SU-DHL-6 (cell line): ENCODE data around the gene RPS6KA4.
"Not testable (repeated sequence)": the region's sequence is repeated elsewhere in the genome, so short reads cannot be mapped to it uniquely, and the experiment has no call there.

Experiments used
- H2AFZ ChIP-seq: fragments of 200-600 bp; sonication (generic); 2 replicates; pipeline ENCODE4 v1.6.1; 2014; ENCODE audit warnings: low read depth, mild to moderate bottlenecking, moderate library complexity, mixed read lengths, antibody characterized with exemption, low read length; ENCODE audit not compliant: severe bottlenecking
- H3F3A ChIP-seq: fragments of 200-600 bp; shearing (Covaris generic); 2 replicates; pipeline ENCODE4 v1.6.0; 2016; ENCODE audit warnings: antibody characterized with exemption, mild to moderate bottlenecking; ENCODE audit not compliant: insufficient read depth
- H3K27ac ChIP-seq: fragments of 200-600 bp; sonication (generic); 2 replicates; pipeline ENCODE4 v1.5.1; 2016; ENCODE audit warnings: low read depth, mild to moderate bottlenecking, low read length, moderate library complexity, mixed read lengths
- H3K27me3 ChIP-seq: fragments of 200-600 bp; sonication (generic), shearing (Covaris generic); 2 replicates; pipeline ENCODE4 v1.6.0; 2014; ENCODE audit warnings: mild to moderate bottlenecking, low read length
- H3K36me3 ChIP-seq: fragments of 200-600 bp; sonication (generic); 2 replicates; pipeline ENCODE4 v1.6.1; 2014; ENCODE audit warnings: mild to moderate bottlenecking, low read length, mixed read lengths
- H3K4me2 ChIP-seq: fragments of 300-600, 200-600 bp; shearing (Covaris generic), sonication (generic); 2 replicates; pipeline ENCODE4 v1.6.0; 2014; ENCODE audit warnings: low read length, low read depth, mild to moderate bottlenecking; ENCODE audit not compliant: poor library complexity, severe bottlenecking
- H3K4me3 ChIP-seq: fragments of 200-600 bp; sonication (generic); 2 replicates; pipeline ENCODE4 v1.5.1; 2014; ENCODE audit warnings: antibody characterized with exemption, low read length, mild to moderate bottlenecking, mixed read lengths; ENCODE audit not compliant: insufficient read depth, poor library complexity, severe bottlenecking
- H3K79me2 ChIP-seq: fragments of 200-600 bp; sonication (generic); 2 replicates; pipeline ENCODE4 v1.6.1; 2014; ENCODE audit warnings: mild to moderate bottlenecking, low read length, moderate library complexity; ENCODE audit not compliant: insufficient read depth
- H3K9ac ChIP-seq: fragments of 200-600 bp; sonication (generic); 2 replicates; pipeline ENCODE4 v1.7.0; 2014; ENCODE audit warnings: mild to moderate bottlenecking, low read length
- H3K9me2 ChIP-seq: fragments of 200-600 bp; sonication (generic); replicated peaks from 2 replicates; pipeline ENCODE4 v1.6.1; 2014; ENCODE audit warnings: low read length; ENCODE audit not compliant: insufficient read depth
- H3K9me3 ChIP-seq: fragments of 200-600 bp; sonication (generic); 2 replicates; pipeline ENCODE4 v1.6.1; 2014; ENCODE audit warnings: low read length, mixed read lengths; ENCODE audit not compliant: insufficient read depth
- H4K20me1 ChIP-seq: fragments of 200-600 bp; sonication (generic); 2 replicates; pipeline ENCODE4 v1.6.1; 2014; ENCODE audit warnings: low read depth, mild to moderate bottlenecking, antibody characterized with exemption, low read length, moderate library complexity, mixed read lengths
- EZH2phosphoT487 ChIP-seq: fragments of 200-600 bp; sonication (generic), shearing (Covaris generic); conservative IDR thresholded peaks from 2 replicates; pipeline ENCODE4 v1.6.1; 2018; ENCODE audit warnings: mild to moderate bottlenecking, antibody characterized with exemption, low read length, moderate library complexity, mixed read lengths
- TF ChIP-seq, protein P1 (sequence below): fragments of 200-600 bp; sonication (generic); IDR thresholded peaks from one replicate; pipeline ENCODE4 v1.5.1; 2017; ENCODE audit warnings: antibody characterized with exemption, mild to moderate bottlenecking, low read length, moderate library complexity; ENCODE audit not compliant: insufficient read depth, poor library complexity, severe bottlenecking

The RPS6KA4 gene

DNA sequence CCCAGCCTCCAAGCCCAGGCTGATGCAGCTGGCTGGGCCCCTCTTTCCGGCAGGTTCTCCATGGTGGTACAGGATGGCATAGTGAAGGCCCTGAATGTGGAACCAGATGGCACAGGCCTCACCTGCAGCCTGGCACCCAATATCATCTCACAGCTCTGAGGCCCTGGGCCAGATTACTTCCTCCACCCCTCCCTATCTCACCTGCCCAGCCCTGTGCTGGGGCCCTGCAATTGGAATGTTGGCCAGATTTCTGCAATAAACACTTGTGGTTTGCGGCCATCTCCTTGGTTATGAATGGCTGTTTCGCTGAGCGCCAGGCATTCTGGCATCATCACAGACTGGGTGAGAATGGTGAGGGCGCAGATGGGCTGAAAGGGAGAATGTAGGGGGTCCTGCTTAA lies 37.4 kb upstream of the RPS6KA4 start:
- no peaks in the 10 kb centered on the region for H3K27me3 ChIP-seq
- H3K36me3 ChIP-seq: no peaks in the 10 kb centered on the region
- H3K9me3 ChIP-seq: no peaks in the 10 kb centered on the region
- no peaks in the 10 kb centered on the region; the same call in 1 of the 2 replicates for H3K79me2 ChIP-seq
- no peak overlapping the region for H3K4me3 ChIP-seq
- H3K4me2 ChIP-seq: no peak overlapping the region
- H4K20me1 ChIP-seq: no peaks in the 10 kb centered on the region
- peaks cover 11% of the 10 kb centered on the region for H3F3A ChIP-seq
- no peak overlapping the region for H2AFZ ChIP-seq
- TF ChIP-seq, protein P1, sequence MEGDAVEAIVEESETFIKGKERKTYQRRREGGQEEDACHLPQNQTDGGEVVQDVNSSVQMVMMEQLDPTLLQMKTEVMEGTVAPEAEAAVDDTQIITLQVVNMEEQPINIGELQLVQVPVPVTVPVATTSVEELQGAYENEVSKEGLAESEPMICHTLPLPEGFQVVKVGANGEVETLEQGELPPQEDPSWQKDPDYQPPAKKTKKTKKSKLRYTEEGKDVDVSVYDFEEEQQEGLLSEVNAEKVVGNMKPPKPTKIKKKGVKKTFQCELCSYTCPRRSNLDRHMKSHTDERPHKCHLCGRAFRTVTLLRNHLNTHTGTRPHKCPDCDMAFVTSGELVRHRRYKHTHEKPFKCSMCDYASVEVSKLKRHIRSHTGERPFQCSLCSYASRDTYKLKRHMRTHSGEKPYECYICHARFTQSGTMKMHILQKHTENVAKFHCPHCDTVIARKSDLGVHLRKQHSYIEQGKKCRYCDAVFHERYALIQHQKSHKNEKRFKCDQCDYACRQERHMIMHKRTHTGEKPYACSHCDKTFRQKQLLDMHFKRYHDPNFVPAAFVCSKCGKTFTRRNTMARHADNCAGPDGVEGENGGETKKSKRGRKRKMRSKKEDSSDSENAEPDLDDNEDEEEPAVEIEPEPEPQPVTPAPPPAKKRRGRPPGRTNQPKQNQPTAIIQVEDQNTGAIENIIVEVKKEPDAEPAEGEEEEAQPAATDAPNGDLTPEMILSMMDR: no peak
- TF ChIP-seq EZH2phosphoT487: no peak
- no peak overlapping the region for H3K9ac ChIP-seq
- no peaks in the 10 kb centered on the region for H3K9me2 ChIP-seq
- no peak overlapping the region for H3K27ac ChIP-seq

DNA sequence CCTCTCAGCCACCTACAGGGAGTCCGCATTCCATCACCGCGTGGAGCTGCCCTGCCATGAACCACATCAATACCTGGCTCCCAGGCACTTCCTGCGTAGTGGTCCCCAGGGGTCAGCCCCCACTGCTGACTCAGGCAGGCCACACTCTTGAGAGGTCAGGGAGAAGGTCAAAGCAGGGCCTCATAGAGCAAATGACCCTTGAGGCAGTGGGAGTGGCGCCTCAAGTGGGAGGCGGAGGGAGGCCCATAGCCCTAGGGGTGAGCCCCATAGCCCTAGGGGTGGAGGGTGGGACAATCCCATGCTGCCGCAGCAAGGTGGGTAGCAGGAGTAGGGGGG lies 36.1 kb upstream of the RPS6KA4 start:
- H3K27ac ChIP-seq: no peak overlapping the region
- TF ChIP-seq EZH2phosphoT487: no peak
- TF ChIP-seq, protein P1: no peak
- no peak overlapping the region for H3K4me2 ChIP-seq

DNA sequence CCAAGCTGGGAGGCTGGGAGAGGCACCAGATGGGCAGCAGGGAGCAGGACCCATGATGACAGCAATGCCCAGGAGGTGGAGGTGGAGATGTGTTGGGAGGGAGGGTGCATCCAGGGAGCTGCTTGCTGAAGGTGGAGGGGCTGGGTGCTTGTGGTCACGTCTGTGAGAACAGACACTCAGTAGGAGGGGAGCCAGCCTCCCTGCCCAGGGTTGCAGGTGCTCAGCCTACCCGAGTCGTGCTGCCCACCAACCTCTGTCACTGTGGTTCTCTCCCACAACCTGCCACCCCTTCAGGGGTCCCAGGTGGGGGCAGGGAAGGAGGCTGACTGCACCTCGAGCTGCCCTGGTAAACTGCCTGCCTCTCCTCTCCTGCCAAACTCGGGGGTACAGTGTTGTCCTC lies 35.6 kb upstream of the RPS6KA4 start:
- no peaks in the 10 kb centered on the region; the same call in 1 of the 2 replicates for H3K79me2 ChIP-seq
- no peak overlapping the region for H3K27ac ChIP-seq
- TF ChIP-seq, protein P1: no peak
- no peak for TF ChIP-seq EZH2phosphoT487
- no peaks in the 10 kb centered on the region for H3F3A ChIP-seq
- no peaks in the 10 kb centered on the region for H4K20me1 ChIP-seq
- no peaks in the 10 kb centered on the region for H3K9me3 ChIP-seq
- H2AFZ ChIP-seq: no peak overlapping the region
- H3K4me2 ChIP-seq: no peak overlapping the region
- H3K9me2 ChIP-seq: no peaks in the 10 kb centered on the region
- no peaks in the 10 kb centered on the region for H3K36me3 ChIP-seq
- no peaks in the 10 kb centered on the region for H3K27me3 ChIP-seq
- no peak overlapping the region for H3K9ac ChIP-seq
- no peak overlapping the region for H3K4me3 ChIP-seq

More for the DNA sequence above, 36.1 kb upstream of the RPS6KA4 start:
- no peaks in the 10 kb centered on the region for H3K27me3 ChIP-seq
- no peaks in the 10 kb centered on the region for H3K9me2 ChIP-seq
- H4K20me1 ChIP-seq: no peaks in the 10 kb centered on the region
- H2AFZ ChIP-seq: no peak overlapping the region
- no peak overlapping the region for H3K4me3 ChIP-seq
- no peaks in the 10 kb centered on the region; the same call in 1 of the 2 replicates for H3K79me2 ChIP-seq
- H3F3A ChIP-seq: no peaks in the 10 kb centered on the region
- H3K9ac ChIP-seq: no peak overlapping the region
- no peaks in the 10 kb centered on the region for H3K9me3 ChIP-seq
- H3K36me3 ChIP-seq: no peaks in the 10 kb centered on the region

DNA sequence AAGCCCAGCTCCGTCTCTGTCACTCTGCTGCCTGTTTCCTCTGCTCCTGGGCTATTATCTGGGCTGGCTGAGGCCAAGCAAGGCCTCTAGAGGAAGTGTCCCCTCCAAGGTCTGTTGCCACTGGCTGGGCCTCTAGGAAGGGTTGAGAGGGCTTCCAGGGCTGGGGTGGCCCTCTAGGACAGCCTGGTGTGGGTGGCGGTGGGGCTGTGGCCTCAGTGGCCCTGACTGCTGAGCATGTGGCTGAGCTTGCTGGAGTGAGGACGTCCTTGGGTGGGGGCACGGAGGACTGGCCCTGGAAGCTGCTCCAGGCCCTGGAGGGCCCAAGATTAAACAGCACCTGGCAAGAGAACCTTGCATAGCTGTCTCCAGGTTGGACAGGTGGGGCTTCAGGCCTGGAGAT lies 35.0 kb upstream of the RPS6KA4 start:
- H3K27me3 ChIP-seq, H3K36me3 ChIP-seq, H2AFZ ChIP-seq, H3F3A ChIP-seq, H3K4me3 ChIP-seq, H3K79me2 ChIP-seq, H3K4me2 ChIP-seq, H4K20me1 ChIP-seq, H3K9me2 ChIP-seq, H3K9me3 ChIP-seq, H3K27ac ChIP-seq, H3K9ac ChIP-seq: not testable (repeated sequence)
